Measurements from ENCODE around the gene HS3ST4. TPM values are rescaled to one million over a fixed set of nuclear protein-coding genes. Genes with fewer than 3 reads are reported as not detected.

Gene HS3ST4
- total RNA-seq, 1 donor: not detected

DNA sequence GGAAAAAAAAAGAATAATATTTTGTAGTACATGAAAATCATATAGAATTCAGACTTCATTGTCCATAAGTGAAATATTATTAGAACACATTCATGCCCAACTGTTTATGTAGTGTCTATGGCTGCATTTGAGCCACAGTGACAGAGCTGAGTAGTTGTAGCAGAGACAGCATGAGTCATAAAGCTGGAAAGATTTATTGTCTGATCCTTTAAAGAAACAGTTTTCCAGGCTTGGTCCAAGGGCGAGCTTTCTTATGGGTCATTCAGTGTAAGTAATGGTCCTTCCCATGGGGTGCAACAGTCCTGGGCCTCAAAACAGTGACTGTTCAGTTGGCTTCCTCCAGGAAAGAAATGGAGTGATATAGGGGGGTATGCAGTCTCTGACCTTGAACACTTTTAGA lies 260.2 kb downstream of the HS3ST4 start:
- H3K4me3 ChIP-seq (ENCODE audit: low read depth, low read length): no peak overlapping the region
- TF ChIP-seq CTCF (IDR thresholded peaks at IDR 0.05; ENCODE audit: insufficient read depth, low read depth, low read length): no peak
- no peak for DNase-seq (ENCODE audit: low read depth)

GRCh38 chr16:25952983-25953382 lies 261.2 kb downstream of the HS3ST4 start:
- no peak for DNase-seq (ENCODE audit: low read depth)
- H3K4me3 ChIP-seq (ENCODE audit: low read depth, low read length): no peak overlapping the region
- TF ChIP-seq CTCF (IDR thresholded peaks at IDR 0.05; ENCODE audit: insufficient read depth, low read depth, low read length): no peak

- no peak for DNase-seq (ENCODE audit: low read depth)
Measured at GRCh38 chr16:25957707-25958106, 265.9 kb downstream of the HS3ST4 start.

DNA sequence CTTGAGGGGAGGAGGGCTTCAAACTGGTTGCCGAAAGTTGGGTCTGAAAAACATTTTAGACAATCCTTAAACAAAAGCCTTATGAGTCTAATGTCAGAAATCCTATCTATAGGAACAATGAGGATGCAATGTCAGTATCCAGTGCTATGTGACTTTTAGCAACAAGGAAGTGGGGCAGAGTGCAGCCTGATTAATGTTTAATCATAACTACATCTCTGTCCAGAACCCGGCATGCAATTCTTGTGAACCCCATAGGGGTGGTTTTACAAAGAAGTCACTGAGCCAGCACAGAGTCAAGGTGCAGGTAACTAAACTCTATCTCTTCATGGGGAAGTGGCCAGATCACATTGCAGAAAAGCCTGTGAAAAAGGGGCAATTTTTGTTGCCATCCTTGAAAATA lies 267.5 kb downstream of the HS3ST4 start:
- DNase-seq (ENCODE audit: low read depth): no peak
- H3K4me3 ChIP-seq (ENCODE audit: low read depth, low read length): no peak overlapping the region

More at GRCh38 chr16:25957707-25958106, 265.9 kb downstream of the HS3ST4 start:
- TF ChIP-seq CTCF (IDR thresholded peaks at IDR 0.05; ENCODE audit: insufficient read depth, low read depth, low read length): no peak
- no peak overlapping the region for H3K4me3 ChIP-seq (ENCODE audit: low read depth, low read length)

GRCh38 chr16:25966172-25967097 lies 274.7 kb downstream of the HS3ST4 start:
- DNase-seq (ENCODE audit: low read depth): no peak
- H3K4me3 ChIP-seq (ENCODE audit: low read depth, low read length): no peak overlapping the region
- no peak for TF ChIP-seq CTCF (IDR thresholded peaks at IDR 0.05; ENCODE audit: insufficient read depth, low read depth, low read length)

More for the DNA sequence above, 267.5 kb downstream of the HS3ST4 start:
- TF ChIP-seq CTCF (IDR thresholded peaks at IDR 0.05; ENCODE audit: insufficient read depth, low read depth, low read length): no peak

- DNase-seq (ENCODE audit: low read depth): no peak
- no peak overlapping the region for H3K4me3 ChIP-seq (ENCODE audit: low read depth, low read length)
- no peak for TF ChIP-seq CTCF (IDR thresholded peaks at IDR 0.05; ENCODE audit: insufficient read depth, low read depth, low read length)
Measured at GRCh38 chr16:25977121-25977520, 285.4 kb downstream of the HS3ST4 start.

Measured in fibroblast of villous mesenchyme (primary cell).